CD4-positive, alpha-beta T cell treated with Interleukin-6 at 100 ng/mL for 8 hours (primary cell): Measurements from ENCODE around the gene KDM4E.

ENCODE experiments used
- DNase-seq: peaks from one replicate; pipeline ENCODE4 v3.0.0-alpha.2; 2020; ENCODE audit warnings: mixed read lengths, low spot score

KDM4E gene

GRCh38 chr11:95050595-95051202, 25.6 kb downstream of the KDM4E start:
- no peak for DNase-seq

- no peak for DNase-seq
Observed at GRCh38 chr11:95054356-95054755, 29.3 kb downstream of the KDM4E start.

GRCh38 chr11:95055283-95055897, 30.3 kb downstream of the KDM4E start:
- no peak for DNase-seq

- no peak for DNase-seq
Observed at GRCh38 chr11:95057959-95058358, 32.9 kb downstream of the KDM4E start.

GRCh38 chr11:95058621-95059020, 33.6 kb downstream of the KDM4E start:
- DNase-seq = no peak

GRCh38 chr11:95059046-95059445, 34.0 kb downstream of the KDM4E start:
- no peak for DNase-seq

- DNase-seq = no peak
Observed at GRCh38 chr11:95065336-95065735, 40.3 kb downstream of the KDM4E start.

GRCh38 chr11:95066716-95067038, 41.6 kb downstream of the KDM4E start, which contains the start of gene SRSF8:
TSS of gene SRSF8 (plus strand) at chr11:95066919. CDS start at chr11:95067227, 308 bp downstream.
- DNase-seq = no peak

GRCh38 chr11:95067039-95067840, 42.2 kb downstream of the KDM4E start:
- DNase-seq = peak; percentile 65

- no peak for DNase-seq
Observed at GRCh38 chr11:95067841-95068219, 42.8 kb downstream of the KDM4E start.

GRCh38 chr11:95068549-95068948, 43.5 kb downstream of the KDM4E start:
- peak; percentile 84 for DNase-seq

- no peak for DNase-seq
Observed at GRCh38 chr11:95070471-95070870, 45.4 kb downstream of the KDM4E start.

- DNase-seq = no peak
Observed at GRCh38 chr11:95072948-95073347, 47.9 kb downstream of the KDM4E start.

- no peak for DNase-seq
Observed at GRCh38 chr11:95074792-95075563, 49.9 kb downstream of the KDM4E start.

GRCh38 chr11:95076416-95076815, 51.4 kb downstream of the KDM4E start:
- no peak for DNase-seq

GRCh38 chr11:95076981-95077380, 51.9 kb downstream of the KDM4E start:
- DNase-seq = no peak
